K562 (cell line): ENCODE results near the gene IRF2. TPM values are rescaled to one million over a fixed set of nuclear protein-coding genes. Genes with fewer than 3 reads are reported as not detected.

Experiments
- ATAC-seq: fragments of 200-7000 bp; cut with Tn5 transposase; 3 replicates; pipeline ENCODE4 v1.9.1; 2020; ENCODE audit warnings: moderate library complexity
- BruUV-seq: library from RNA; stranded (reverse); fragments of 400-500 nt; replicated peaks from 2 replicates; lab custom pipeline; 2021; lab: Mats Ljungman, UMichigan
- CTCF ChIA-PET: fragments of 300-600 bp; formaldehyde crosslinking; extraction: SDS; loops from one replicate; lab custom pipeline; 2021; ENCODE audit warnings: low intra/inter-chr PET ratio; lab: Yijun Ruan, JAX
- POLR2A ChIA-PET: fragments of 300-600, 350-650 bp; sonication (Branson Sonifier 250); formaldehyde crosslinking; extraction: SDS; loops from one replicate; lab custom pipeline; 2021; ENCODE audit warnings: antibody characterized with exemption, inconsistent platforms; lab: Yijun Ruan, JAX
- DNase-seq, 4 experiments: peaks; one replicate each; pipeline versions ENCODE4 v3.0.0 to v3.0.0-alpha.2; 2011 to 2018; ENCODE audit warnings: low spot score in 3 of 4, mixed read lengths in 3 of 4; ENCODE audit errors: extremely low read depth in 1 of 4
- FAIRE-seq: peaks from 2 replicates; lab custom pipeline; 2011; peaks lifted over from hg19 to GRCh38; lab: Jason Lieb, UNC
- H2AFZ ChIP-seq: 2 replicates; pipeline ENCODE4 v1.6.0; 2011; ENCODE audit warnings: low read depth, low read length, control low read depth, inconsistent platforms
- H3K27ac ChIP-seq: fragments of 200-600 bp; 3 replicates; pipeline ENCODE4 v1.8.0; 2011; ENCODE audit warnings: low read depth, mild to moderate bottlenecking, control low read depth, inconsistent platforms, low read length, moderate library complexity, mixed read lengths; ENCODE audit errors: extremely low read depth
- H3K27me3 ChIP-seq, 2 experiments: fragments of 300-600 bp in 1 of 2; 2 replicates in 1 of 2; 3 replicates in 1 of 2; pipeline versions ENCODE4 v1.6.0 to v1.8.0; 2011; ENCODE audit warnings: inconsistent platforms in 2 of 2, low read length in 2 of 2, mild to moderate bottlenecking in 1 of 2, mixed read lengths in 1 of 2, moderate library complexity in 1 of 2; ENCODE audit not compliant: control insufficient read depth in 2 of 2, insufficient read depth in 2 of 2
- H3K36me3 ChIP-seq: fragments of 300-600 bp; 3 replicates; pipeline ENCODE4 v1.8.0; 2011; ENCODE audit warnings: mild to moderate bottlenecking, low read length, inconsistent platforms; ENCODE audit not compliant: control insufficient read depth, insufficient read depth
- H3K4me1 ChIP-seq, 2 experiments: fragments of 200-600 bp in 1 of 2; replicated peaks in 1 of 2; 2 replicates in 1 of 2; 3 replicates in 1 of 2; pipeline versions ENCODE4 v1.5.1 to v1.8.0; 2011; ENCODE audit warnings: inconsistent platforms in 2 of 2, low read length in 2 of 2, mild to moderate bottlenecking in 1 of 2, mixed read lengths in 1 of 2, moderate library complexity in 1 of 2; ENCODE audit not compliant: control insufficient read depth in 2 of 2, insufficient read depth in 2 of 2
- H3K4me2 ChIP-seq: 2 replicates; pipeline ENCODE4 v1.6.1; 2011; ENCODE audit warnings: low read length, control low read depth, inconsistent platforms, mixed read lengths; ENCODE audit not compliant: insufficient read depth
- H3K4me3 ChIP-seq: fragments of 200-600 bp; sonication (generic), shearing (Covaris generic); 2 replicates; pipeline ENCODE4 v1.5.1; 2016; ENCODE audit warnings: control low read depth, inconsistent platforms
- H3K79me2 ChIP-seq: fragments of 200-600 bp; 3 replicates; pipeline ENCODE4 v1.8.0; 2011; ENCODE audit warnings: low read length, inconsistent platforms; ENCODE audit not compliant: control insufficient read depth, insufficient read depth
- H3K9ac ChIP-seq, 2 experiments: 2 replicates each; pipeline versions ENCODE4 v1.6.0 to v1.6.1; 2011; ENCODE audit warnings: low read depth in 2 of 2, low read length in 2 of 2, control low read depth in 1 of 2, inconsistent platforms in 1 of 2, mild to moderate bottlenecking in 1 of 2, mixed read lengths in 1 of 2; ENCODE audit not compliant: insufficient read depth in 1 of 2
- H3K9me1 ChIP-seq: one replicate; pipeline ENCODE4 v1.6.0; 2011; ENCODE audit warnings: inconsistent platforms, mild to moderate bottlenecking, low read length, moderate library complexity; ENCODE audit not compliant: control insufficient read depth, insufficient read depth
- H3K9me3 ChIP-seq: replicated peaks from 2 replicates; pipeline ENCODE4 v1.5.1; 2011; ENCODE audit warnings: low read depth, low read length, inconsistent platforms; ENCODE audit not compliant: control insufficient read depth, insufficient read depth
- H4K20me1 ChIP-seq: replicated peaks from 2 replicates; pipeline ENCODE4 v1.6.1; 2011; ENCODE audit warnings: low read length, inconsistent platforms, mixed read lengths; ENCODE audit not compliant: control insufficient read depth, insufficient read depth
- ARNT ChIP-seq, 2 experiments: fragments of 450-650 bp; IDR thresholded peaks; 2 replicates each; pipeline ENCODE4 v1.6.1; 2016; ENCODE audit warnings: mild to moderate bottlenecking in 1 of 2
- EHMT2 ChIP-seq: fragments of 450-650 bp; IDR thresholded peaks from 2 replicates; pipeline ENCODE4 v1.6.1; 2018; ENCODE audit warnings: antibody characterized with exemption
- HMG20A ChIP-seq: fragments of 450-650 bp; formaldehyde crosslinking; conservative IDR thresholded peaks from 2 replicates; pipeline ENCODE4 v1.4.0; 2020; ENCODE audit warnings: mild to moderate bottlenecking, mixed read lengths
- WGBS: fragments of 100-300 bp; shearing (Covaris generic); methylation state at CpG from one replicate; pipeline ENCODE4 v1.1.6; 2016; ENCODE audit warnings: low coverage, mixed read lengths; ENCODE audit not compliant: insufficient coverage; ENCODE audit errors: missing lambda C conversion rate; 5-methylcytosine and 5-hydroxymethylcytosine counted together
- in situ Hi-C: fragments of 300-500 bp; cut with MboI; formaldehyde crosslinking; loops from 4 replicates; pipeline ENCODE4 v1.15.0; 2018; ENCODE audit warnings: inconsistent platforms, mixed read lengths
- intact Hi-C: fragments of 100-400 bp; cut with micrococcal nuclease; formaldehyde crosslinking; loops from 2 replicates; pipeline ENCODE4 v1.14.2; 2022
- polyA plus RNA-seq, 8 experiments: library from polyadenylated mRNA; depleted of rRNA in 4 of 8; stranded (reverse) in 5 of 8; unstranded in 3 of 8; fragments of >200 nt; fragmentation: Nextera tagmentation in 2 of 8; fragmentation: Illumina TruSeq in 1 of 8; extraction: Ambion mirVana in 2 of 8; extraction: Trizol in 1 of 8; gene quantifications; 2 replicates each; pipeline versions ENCODE4 v1.2.1 to v1.2.3, GENCODE V29; 2011 to 2014; ENCODE audit warnings: inconsistent platforms in 1 of 8, missing spikeins in 1 of 8
- total RNA-seq, 7 experiments: library from RNA; depleted of rRNA in 6 of 7; stranded (reverse); fragments of >200 nt in 6 of 7; fragmentation: Illumina TruSeq in 2 of 7; extraction: Trizol in 2 of 7; gene quantifications; 2 replicates each; pipeline versions ENCODE4 v1.2.1 to v1.2.3, GENCODE V29; 2011 to 2021; ENCODE audit warnings: low replicate concordance in 1 of 7
- TF ChIP-seq, protein P1 (sequence below): fragments of 250-450 bp; sonication (Bioruptor Pico); IDR thresholded peaks from 2 replicates; pipeline ENCODE4 v1.8.0; 2022; ENCODE audit warnings: inconsistent platforms, mild to moderate bottlenecking, moderate library complexity, borderline replicate concordance
- TF ChIP-seq, protein P2 (sequence below): IDR thresholded peaks from 2 replicates; pipeline ENCODE4 v1.6.1; 2016; ENCODE audit warnings: missing genetic modification characterization, missing compliant biosample characterization
- TF ChIP-seq, protein P3 (sequence below): fragments of 450-650 bp; IDR thresholded peaks from 2 replicates; pipeline ENCODE4 v1.6.1; 2016; ENCODE audit warnings: borderline replicate concordance

IRF2 gene
- total and polyA plus RNA-seq, 9 of the 15 experiments (the other 6 are each of a cell fraction or from before 2014, with no cell fraction given), result 7.1 to 17.1 (median 11.3) TPM

DNA sequence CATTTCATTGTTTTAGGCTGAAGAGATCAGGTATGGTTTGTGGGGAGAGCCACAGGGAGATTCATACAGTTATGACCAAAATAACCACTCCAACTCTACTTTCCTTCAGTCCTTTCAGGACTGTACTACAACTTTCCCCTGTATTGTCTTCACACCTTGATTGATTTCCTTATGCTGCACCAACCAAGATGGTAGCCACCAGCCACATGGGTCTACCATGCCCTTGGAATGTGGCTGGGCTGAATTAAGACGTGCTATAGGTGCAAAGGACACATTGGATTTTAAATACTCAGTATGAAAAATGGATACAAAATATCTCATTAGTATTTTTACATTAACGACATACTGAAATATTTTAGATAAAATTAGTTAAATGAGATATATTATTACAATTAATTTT lies 11.2 kb downstream of the IRF2 start:
- H3K36me3 ChIP-seq, result no peaks in the 10 kb centered on the region
- no peaks in the 10 kb centered on the region for H3K9me1 ChIP-seq
- no peak overlapping the region for H3K27ac ChIP-seq
- H4K20me1 ChIP-seq, result no peaks in the 10 kb centered on the region; the same call in 1 of the 2 replicates
- in situ Hi-C loops, result no loop called here
- no peak for ATAC-seq
- peaks cover 3 to 12% of the 10 kb centered on the region in 2 experiments for H3K4me1 ChIP-seq
- BruUV-seq, result no TSS peak
- POLR2A ChIA-PET, result no interaction called here
- no peak for FAIRE-seq
- WGBS, result 70% methylated on average over 2 of the region's 2 CpGs
- H3K9ac ChIP-seq, result no peak overlapping the region
- intact Hi-C loops, result no loop called here
- TF ChIP-seq, protein P1, sequence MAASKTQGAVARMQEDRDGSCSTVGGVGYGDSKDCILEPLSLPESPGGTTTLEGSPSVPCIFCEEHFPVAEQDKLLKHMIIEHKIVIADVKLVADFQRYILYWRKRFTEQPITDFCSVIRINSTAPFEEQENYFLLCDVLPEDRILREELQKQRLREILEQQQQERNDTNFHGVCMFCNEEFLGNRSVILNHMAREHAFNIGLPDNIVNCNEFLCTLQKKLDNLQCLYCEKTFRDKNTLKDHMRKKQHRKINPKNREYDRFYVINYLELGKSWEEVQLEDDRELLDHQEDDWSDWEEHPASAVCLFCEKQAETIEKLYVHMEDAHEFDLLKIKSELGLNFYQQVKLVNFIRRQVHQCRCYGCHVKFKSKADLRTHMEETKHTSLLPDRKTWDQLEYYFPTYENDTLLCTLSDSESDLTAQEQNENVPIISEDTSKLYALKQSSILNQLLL, result no peak
- TF ChIP-seq HMG20A (CRISPR knock-in tag) (no peak), ARNT (IDR thresholded peaks at IDR 0.05) (no peak), EHMT2 (0 out of 2 replicates have a peak, but pooled peaks have one; percentile 27)
- TF ChIP-seq, protein P2, sequence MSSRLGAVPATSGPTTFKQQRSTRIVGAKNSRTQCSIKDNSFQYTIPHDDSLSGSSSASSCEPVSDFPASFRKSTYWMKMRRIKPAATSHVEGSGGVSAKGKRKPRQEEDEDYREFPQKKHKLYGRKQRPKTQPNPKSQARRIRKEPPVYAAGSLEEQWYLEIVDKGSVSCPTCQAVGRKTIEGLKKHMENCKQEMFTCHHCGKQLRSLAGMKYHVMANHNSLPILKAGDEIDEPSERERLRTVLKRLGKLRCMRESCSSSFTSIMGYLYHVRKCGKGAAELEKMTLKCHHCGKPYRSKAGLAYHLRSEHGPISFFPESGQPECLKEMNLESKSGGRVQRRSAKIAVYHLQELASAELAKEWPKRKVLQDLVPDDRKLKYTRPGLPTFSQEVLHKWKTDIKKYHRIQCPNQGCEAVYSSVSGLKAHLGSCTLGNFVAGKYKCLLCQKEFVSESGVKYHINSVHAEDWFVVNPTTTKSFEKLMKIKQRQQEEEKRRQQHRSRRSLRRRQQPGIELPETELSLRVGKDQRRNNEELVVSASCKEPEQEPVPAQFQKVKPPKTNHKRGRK (tag), result no peak
- TF ChIP-seq, protein P3, sequence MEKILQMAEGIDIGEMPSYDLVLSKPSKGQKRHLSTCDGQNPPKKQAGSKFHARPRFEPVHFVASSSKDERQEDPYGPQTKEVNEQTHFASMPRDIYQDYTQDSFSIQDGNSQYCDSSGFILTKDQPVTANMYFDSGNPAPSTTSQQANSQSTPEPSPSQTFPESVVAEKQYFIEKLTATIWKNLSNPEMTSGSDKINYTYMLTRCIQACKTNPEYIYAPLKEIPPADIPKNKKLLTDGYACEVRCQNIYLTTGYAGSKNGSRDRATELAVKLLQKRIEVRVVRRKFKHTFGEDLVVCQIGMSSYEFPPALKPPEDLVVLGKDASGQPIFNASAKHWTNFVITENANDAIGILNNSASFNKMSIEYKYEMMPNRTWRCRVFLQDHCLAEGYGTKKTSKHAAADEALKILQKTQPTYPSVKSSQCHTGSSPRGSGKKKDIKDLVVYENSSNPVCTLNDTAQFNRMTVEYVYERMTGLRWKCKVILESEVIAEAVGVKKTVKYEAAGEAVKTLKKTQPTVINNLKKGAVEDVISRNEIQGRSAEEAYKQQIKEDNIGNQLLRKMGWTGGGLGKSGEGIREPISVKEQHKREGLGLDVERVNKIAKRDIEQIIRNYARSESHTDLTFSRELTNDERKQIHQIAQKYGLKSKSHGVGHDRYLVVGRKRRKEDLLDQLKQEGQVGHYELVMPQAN, result no peak
- no peaks in the 10 kb centered on the region for H3K27me3 ChIP-seq
- no peak for DNase-seq
- H3K4me2 ChIP-seq, result no peak overlapping the region
- H2AFZ ChIP-seq, result no peak overlapping the region
- H3K4me3 ChIP-seq, result no peak overlapping the region
- H3K79me2 ChIP-seq, result peaks cover 15% of the 10 kb centered on the region
- CTCF ChIA-PET, result no interaction called here
- no peaks in the 10 kb centered on the region for H3K9me3 ChIP-seq
